Measurements from ENCODE around the gene ZNF577.

GRCh38 chr19:51915324-51915867, 27.6 kb upstream of the ZNF577 start:
- TF ChIP-seq, protein P1, sequence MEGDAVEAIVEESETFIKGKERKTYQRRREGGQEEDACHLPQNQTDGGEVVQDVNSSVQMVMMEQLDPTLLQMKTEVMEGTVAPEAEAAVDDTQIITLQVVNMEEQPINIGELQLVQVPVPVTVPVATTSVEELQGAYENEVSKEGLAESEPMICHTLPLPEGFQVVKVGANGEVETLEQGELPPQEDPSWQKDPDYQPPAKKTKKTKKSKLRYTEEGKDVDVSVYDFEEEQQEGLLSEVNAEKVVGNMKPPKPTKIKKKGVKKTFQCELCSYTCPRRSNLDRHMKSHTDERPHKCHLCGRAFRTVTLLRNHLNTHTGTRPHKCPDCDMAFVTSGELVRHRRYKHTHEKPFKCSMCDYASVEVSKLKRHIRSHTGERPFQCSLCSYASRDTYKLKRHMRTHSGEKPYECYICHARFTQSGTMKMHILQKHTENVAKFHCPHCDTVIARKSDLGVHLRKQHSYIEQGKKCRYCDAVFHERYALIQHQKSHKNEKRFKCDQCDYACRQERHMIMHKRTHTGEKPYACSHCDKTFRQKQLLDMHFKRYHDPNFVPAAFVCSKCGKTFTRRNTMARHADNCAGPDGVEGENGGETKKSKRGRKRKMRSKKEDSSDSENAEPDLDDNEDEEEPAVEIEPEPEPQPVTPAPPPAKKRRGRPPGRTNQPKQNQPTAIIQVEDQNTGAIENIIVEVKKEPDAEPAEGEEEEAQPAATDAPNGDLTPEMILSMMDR (IDR thresholded peaks at IDR 0.05) = no peak
- no peak for TF ChIP-seq POLR2A (IDR thresholded peaks at IDR 0.05)
